NCI-H187 treated with DMSO at 0.1 percent for 48 hours (cell line): ENCODE measurements around the gene DHRS12.

ENCODE experiments used
- DNase-seq: peaks from one replicate; lab custom pipeline; 2025; lab: John Stamatoyannopoulos, UW

Gene DHRS12

GRCh38 chr13:51726446-51727193 lies 77.3 kb downstream of the DHRS12 start:
- no peak for DNase-seq

GRCh38 chr13:51724721-51725120 lies 79.2 kb downstream of the DHRS12 start:
- no peak for DNase-seq

- DNase-seq: no peak
Observed at GRCh38 chr13:51723529-51723928, 80.4 kb downstream of the DHRS12 start.

- DNase-seq: no peak
Observed at GRCh38 chr13:51721496-51721895, 82.5 kb downstream of the DHRS12 start.

- DNase-seq: no peak
Observed at GRCh38 chr13:51719394-51719793, 84.6 kb downstream of the DHRS12 start.
